Measurements from ENCODE around the gene CACNA1S.

CACNA1S gene

GRCh38 chr1:201140235-201140940 lies 28.2 kb upstream of the CACNA1S start:
- DNase-seq (ENCODE audit: low read depth in 2 of 2): no peak

GRCh38 chr1:201139756-201140155 lies 27.5 kb upstream of the CACNA1S start:
- no peak for DNase-seq (ENCODE audit: low read depth in 2 of 2)

- DNase-seq (ENCODE audit: low read depth in 2 of 2): no peak
Measured at GRCh38 chr1:201139306-201139705, 27.1 kb upstream of the CACNA1S start.

- DNase-seq (ENCODE audit: low read depth in 2 of 2): no peak
Measured at GRCh38 chr1:201138311-201138840, 26.1 kb upstream of the CACNA1S start.

- no peak for DNase-seq (ENCODE audit: low read depth in 2 of 2)
Measured at GRCh38 chr1:201137579-201138310, 25.5 kb upstream of the CACNA1S start.

GRCh38 chr1:201137024-201137392 lies 24.8 kb upstream of the CACNA1S start:
- DNase-seq (ENCODE audit: low read depth in 2 of 2): no peak

GRCh38 chr1:201136355-201137023 lies 24.3 kb upstream of the CACNA1S start:
- DNase-seq (ENCODE audit: low read depth in 2 of 2): no peak

- no peak for DNase-seq (ENCODE audit: low read depth in 2 of 2)
Measured at GRCh38 chr1:201134405-201134804, 22.2 kb upstream of the CACNA1S start.

- DNase-seq (ENCODE audit: low read depth in 2 of 2): no peak
Measured at GRCh38 chr1:201131398-201131797, 19.2 kb upstream of the CACNA1S start.

GRCh38 chr1:201128962-201129361 lies 16.7 kb upstream of the CACNA1S start:
- no peak for DNase-seq (ENCODE audit: low read depth in 2 of 2)

- no peak for DNase-seq (ENCODE audit: low read depth in 2 of 2)
Measured at GRCh38 chr1:201128476-201128875, 16.2 kb upstream of the CACNA1S start.

GRCh38 chr1:201127755-201128455 lies 15.7 kb upstream of the CACNA1S start:
- no peak for DNase-seq (ENCODE audit: low read depth in 2 of 2)

GRCh38 chr1:201126832-201127754 lies 14.9 kb upstream of the CACNA1S start, which contains the start of gene ASCL5:
Gene ASCL5 (minus strand): TSS chr1:201127184. CDS start chr1:201115372, 11,812 bp downstream.
- DNase-seq (ENCODE audit: low read depth in 2 of 2): no peak

GRCh38 chr1:201126463-201126831 lies 14.2 kb upstream of the CACNA1S start:
- no peak for DNase-seq (ENCODE audit: low read depth in 2 of 2)

- DNase-seq (ENCODE audit: low read depth in 2 of 2): no peak
Measured at GRCh38 chr1:201125800-201126199, 13.6 kb upstream of the CACNA1S start.

- DNase-seq (ENCODE audit: low read depth in 2 of 2): no peak
Measured at GRCh38 chr1:201125019-201125418, 12.8 kb upstream of the CACNA1S start.

GRCh38 chr1:201123866-201124265 lies 11.6 kb upstream of the CACNA1S start:
- DNase-seq (ENCODE audit: low read depth in 2 of 2): no peak

- no peak for DNase-seq (ENCODE audit: low read depth in 2 of 2)
Measured at GRCh38 chr1:201122321-201122957, 10.2 kb upstream of the CACNA1S start.

- peak in 1 of 2 donors; percentile 15 for DNase-seq (ENCODE audit: low read depth in 2 of 2)
Measured at GRCh38 chr1:201119206-201120197, 7.3 kb upstream of the CACNA1S start.
